Endothelial cell of umbilical vein (primary cell): Measurements from ENCODE around the gene ITSN1. TPM values are rescaled to one million over a fixed set of nuclear protein-coding genes. Genes with fewer than 3 reads are reported as not detected.

Experiments used
- BruUV-seq: library from RNA; stranded (reverse); fragments of 400-500 nt; replicated peaks from 2 replicates; lab custom pipeline; 2021; lab: Mats Ljungman, UMichigan
- CTCF ChIA-PET: fragments of 300-600, 350-600 bp; sonication (Branson Sonifier 250); formaldehyde crosslinking; loops from one replicate; lab custom pipeline; 2021; ENCODE audit warnings: antibody characterized with exemption, inconsistent platforms; lab: Charles Lee
- POLR2A ChIA-PET: fragments of 300-600, 350-600 bp; sonication (Branson Sonifier 250); formaldehyde crosslinking; loops from one replicate; lab custom pipeline; 2021; ENCODE audit warnings: antibody characterized with exemption, inconsistent platforms; lab: Charles Lee
- DNase-seq: peaks from one replicate; pipeline ENCODE4 v3.0.0-alpha.2; 2011; ENCODE audit warnings: low read depth, low spot score
- FAIRE-seq: peaks from 2 replicates; lab custom pipeline; 2011; peaks lifted over from hg19 to GRCh38; lab: Jason Lieb, UNC
- H2AFZ ChIP-seq: 2 replicates; pipeline ENCODE4 v1.6.0; 2012; ENCODE audit warnings: low read depth, low read length, control low read depth, inconsistent platforms
- H3K27ac ChIP-seq: 2 replicates; pipeline ENCODE4 v1.5.1; 2011; ENCODE audit warnings: low read depth, mild to moderate bottlenecking, control low read depth, low read length, moderate library complexity; ENCODE audit not compliant: insufficient read depth
- H3K27me3 ChIP-seq, 2 experiments: 2 replicates each; pipeline versions ENCODE4 v1.6.0 to v1.6.1; 2011; ENCODE audit warnings: low read length in 2 of 2, mixed read lengths in 1 of 2; ENCODE audit not compliant: control insufficient read depth in 2 of 2, insufficient read depth in 2 of 2
- H3K36me3 ChIP-seq, 2 experiments: 2 replicates in 1 of 2; 3 replicates in 1 of 2; pipeline ENCODE4 v1.5.1; 2011; ENCODE audit warnings: low read length in 2 of 2, mild to moderate bottlenecking in 1 of 2, moderate library complexity in 1 of 2; ENCODE audit not compliant: control insufficient read depth in 2 of 2, insufficient read depth in 2 of 2; ENCODE audit errors: extremely low read depth in 1 of 2
- H3K4me1 ChIP-seq: 3 replicates; pipeline ENCODE4 v1.5.1; 2011; ENCODE audit warnings: mild to moderate bottlenecking, low read length; ENCODE audit not compliant: control insufficient read depth, insufficient read depth; ENCODE audit errors: extremely low read depth
- H3K4me2 ChIP-seq: 2 replicates; pipeline ENCODE4 v1.6.1; 2011; ENCODE audit warnings: low read length, control low read depth, mixed read lengths; ENCODE audit not compliant: insufficient read depth
- H3K4me3 ChIP-seq, 3 experiments: fragments of 200-600 bp in 1 of 3; sonication (generic), shearing (Covaris generic) in 1 of 3; replicated peaks in 1 of 3; 2 replicates each; pipeline ENCODE4 v1.5.1; 2011 to 2016; ENCODE audit warnings: control low read depth in 3 of 3, low read length in 3 of 3, mild to moderate bottlenecking in 2 of 3, inconsistent platforms in 1 of 3, low read depth in 1 of 3, moderate library complexity in 1 of 3; ENCODE audit not compliant: insufficient read depth in 1 of 3
- H3K79me2 ChIP-seq: 2 replicates; pipeline ENCODE4 v1.6.0; 2012; ENCODE audit warnings: low read length, inconsistent platforms; ENCODE audit not compliant: control insufficient read depth, insufficient read depth
- H3K9ac ChIP-seq: replicated peaks from 2 replicates; pipeline ENCODE3; 2011; ENCODE audit warnings: low read length, control low read depth; ENCODE audit not compliant: insufficient read depth; ENCODE audit errors: extremely low read depth
- H3K9me1 ChIP-seq: replicated peaks from 3 replicates; pipeline ENCODE4 v1.6.0; 2011; ENCODE audit warnings: mild to moderate bottlenecking, low read length; ENCODE audit not compliant: control insufficient read depth, insufficient read depth; ENCODE audit errors: extremely low read depth
- H3K9me3 ChIP-seq: replicated peaks from 2 replicates; pipeline ENCODE4 v1.5.1; 2012; ENCODE audit warnings: low read length, inconsistent platforms; ENCODE audit not compliant: control insufficient read depth, insufficient read depth
- H4K20me1 ChIP-seq: replicated peaks from 2 replicates; pipeline ENCODE3; 2011; ENCODE audit warnings: mild to moderate bottlenecking, low read length; ENCODE audit not compliant: control insufficient read depth, insufficient read depth; ENCODE audit errors: extremely low read depth
- CTCF ChIP-seq, 2 donors: IDR thresholded peaks; 1 replicate in 1 of 2; 2 replicates in 1 of 2; pipeline ENCODE4 v1.5.1; 2011; ENCODE audit warnings: low read length in 2 of 2, mild to moderate bottlenecking in 2 of 2, moderate library complexity in 2 of 2, control low read depth in 1 of 2, inconsistent platforms in 1 of 2, low read depth in 1 of 2; ENCODE audit not compliant: insufficient read depth in 1 of 2; ENCODE audit errors: extremely low read depth in 1 of 2
- EZH2 ChIP-seq: IDR thresholded peaks from 2 replicates; pipeline ENCODE4 v1.6.1; 2012; ENCODE audit warnings: borderline replicate concordance, low read depth, mild to moderate bottlenecking, moderate library complexity, low read length, inconsistent platforms; ENCODE audit not compliant: severe bottlenecking
- FOS ChIP-seq: IDR thresholded peaks from 2 replicates; pipeline ENCODE4 v1.6.1; 2011; ENCODE audit warnings: mild to moderate bottlenecking, low read length, moderate library complexity, borderline replicate concordance; ENCODE audit not compliant: insufficient read depth
- GATA2 ChIP-seq: IDR thresholded peaks from 2 replicates; pipeline ENCODE4 v1.7.0; 2011; ENCODE audit warnings: low read depth, mild to moderate bottlenecking, moderate library complexity, mixed read lengths, low read length; ENCODE audit not compliant: insufficient read length, insufficient read depth
- JUN ChIP-seq: IDR thresholded peaks from 2 replicates; pipeline ENCODE4 v1.6.1; 2011; ENCODE audit warnings: borderline replicate concordance, low read depth; ENCODE audit not compliant: insufficient read length, insufficient read depth
- MAX ChIP-seq: IDR thresholded peaks from 2 replicates; pipeline ENCODE4 v1.6.1; 2011; ENCODE audit not compliant: insufficient read depth, insufficient read length
- MYC ChIP-seq: IDR thresholded peaks from one replicate; pipeline ENCODE4 v1.6.1; 2011; ENCODE audit warnings: mild to moderate bottlenecking, low read depth, low read length
- POLR2A ChIP-seq: IDR thresholded peaks from 2 replicates; pipeline ENCODE4 v1.6.1; 2012; ENCODE audit warnings: low read depth, mild to moderate bottlenecking, control low read depth, low read length
- POLR2AphosphoS5 ChIP-seq: IDR thresholded peaks from 2 replicates; pipeline ENCODE4 v1.6.1; 2012; ENCODE audit warnings: low read depth, mild to moderate bottlenecking, control low read depth, low read length, moderate library complexity; ENCODE audit not compliant: insufficient read depth
- dilution Hi-C: fragments of 300-500 bp; cut with MboI; formaldehyde crosslinking; loops from one replicate; pipeline ENCODE4 v1.15.0; 2019; ENCODE audit warnings: low sequenced_read_pairs; ENCODE audit not compliant: extremely low pct_ligation_motif_present
- intact Hi-C: fragments of 100-400 bp; cut with micrococcal nuclease; formaldehyde crosslinking; loops from one replicate; pipeline ENCODE4 v1.10.0; 2022
- polyA plus RNA-seq, 4 experiments: library from polyadenylated mRNA; depleted of rRNA in 3 of 4; stranded (reverse) in 3 of 4; unstranded in 1 of 4; fragments of >200 nt; gene quantifications; 2 replicates each; pipeline versions ENCODE4 v1.2.1 to v1.2.3, GENCODE V29; 2011 to 2012; ENCODE audit warnings: missing spikeins in 1 of 4
- total RNA-seq: library from RNA; stranded (reverse); gene quantifications from 2 replicates; pipeline ENCODE4 v1.2.3, GENCODE V29; 2021

The ITSN1 gene
- total and polyA plus RNA-seq, 2 donors (not counting 3 experiments of a cell fraction or from before 2014, with no cell fraction given), result 72.2 to 86.8 TPM

GRCh38 chr21:33829844-33830243 is 187.5 kb downstream of the ITSN1 start:
- CTCF ChIA-PET, result no interaction called here
- no peak overlapping the region for H2AFZ ChIP-seq
- dilution Hi-C loops (no loop called here), intact Hi-C loops (no loop called here)
- FAIRE-seq (no peak), DNase-seq (no peak)
- H3K9ac ChIP-seq, result no peak overlapping the region
- H3K9me3 ChIP-seq, result no peaks in the 10 kb centered on the region
- no peaks in the 10 kb centered on the region for H3K27me3 ChIP-seq
- no peaks in the 10 kb centered on the region for H3K9me1 ChIP-seq
- H3K79me2 ChIP-seq, result no peaks in the 10 kb centered on the region
- TF ChIP-seq GATA2, result no peak
- no peak for TF ChIP-seq POLR2A
- TF ChIP-seq EZH2, result no peak
- no peak for TF ChIP-seq POLR2AphosphoS5
- TF ChIP-seq CTCF (IDR thresholded peaks at IDR 0.05; ENCODE audit: extremely low read depth in 1 of 2, insufficient read depth in 1 of 2, low read depth in 1 of 2, low read length in 2 of 2), result no peak
- TF ChIP-seq FOS, result no peak
- TF ChIP-seq MAX, result no peak
- TF ChIP-seq MYC, result no peak
- TF ChIP-seq JUN, result no peak
- no peak overlapping the region for H3K4me2 ChIP-seq
- peaks cover 9 to 15% of the 10 kb centered on the region in 2 experiments for H3K36me3 ChIP-seq
- H3K4me1 ChIP-seq, result no peaks in the 10 kb centered on the region
- no peak overlapping the region for H3K4me3 ChIP-seq
- POLR2A ChIA-PET, result no interaction called here
- no peak overlapping the region for H3K27ac ChIP-seq
- H4K20me1 ChIP-seq, result no peaks in the 10 kb centered on the region
- no TSS peak for BruUV-seq
